ENCODE results near the gene DCAF4. TPM values are rescaled to one million over a fixed set of nuclear protein-coding genes. Genes with fewer than 3 reads are reported as not detected.

Gene DCAF4
- total and polyA plus RNA-seq, 2 of the 4 experiments (the other 2 are of a cell fraction), result 28.8 to 29.4 TPM

DNA sequence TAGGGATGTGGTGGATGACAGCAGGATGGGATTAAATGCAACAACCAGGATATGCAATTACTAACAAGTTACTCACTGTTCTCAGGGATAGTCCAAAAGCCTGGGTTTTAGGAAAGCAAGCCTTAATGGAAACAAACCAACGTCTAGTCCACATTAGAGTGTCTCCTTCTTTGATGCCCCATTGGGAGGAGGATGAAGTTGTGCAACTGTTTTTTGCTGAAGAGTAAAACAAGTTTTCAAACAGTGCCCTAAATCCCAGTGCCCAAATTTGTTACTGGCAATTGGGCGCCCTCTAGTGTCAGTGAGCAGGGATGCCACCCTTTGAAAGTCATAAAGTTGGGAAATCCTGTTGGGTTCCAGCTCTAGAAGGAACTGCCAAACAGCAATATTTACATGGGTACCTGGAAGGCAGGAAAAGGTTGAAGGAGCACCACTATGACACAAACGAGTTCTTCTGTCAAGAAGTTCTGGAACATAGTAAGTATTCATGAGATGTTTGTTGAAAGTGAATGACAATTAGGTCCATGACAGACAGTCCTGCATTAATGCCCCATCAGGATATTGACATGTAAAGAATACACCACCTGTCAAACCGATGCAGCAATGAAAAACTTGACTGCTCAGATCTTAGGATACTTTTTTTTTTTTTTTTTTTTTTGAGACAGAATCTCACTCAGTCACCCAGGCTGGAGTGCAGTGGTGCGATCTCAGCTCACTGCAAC lies 21.3 kb upstream of the DCAF4 start:
- no TSS peak for BruUV-seq (replicated peaks)
- 0 out of 2 replicates have a peak overlapping the region, but pooled peaks have one; percentile 5 for H3K23ac ChIP-seq (ENCODE audit: low read depth, low read length)
- H2AFZ ChIP-seq (replicated peaks; ENCODE audit: low read length, poor library complexity), result peak overlapping the region; percentile 10
- H3K9me3 ChIP-seq (ENCODE audit: control insufficient read depth, insufficient read depth, low read length), result no peaks in the 10 kb centered on the region
- peak overlapping the region; percentile 26; the same call in 1 of the 2 replicates for H3K18ac ChIP-seq (ENCODE audit: low read depth, low read length)
- intact Hi-C loops (cut with micrococcal nuclease), result loop anchor here (1.0 to 5.0 kb wide), 3 partner anchors 43 to 388 kb away; no protein-coding TSS in a partner anchor
- ChIA-PET POLR2A (ENCODE audit: unreplicated experiment) (no interaction called here), CTCF (interaction anchor here (0.7 to 3.7 kb wide), 6 partner anchors 8 to 390 kb away, joined by 3 to 60 read pairs (median 4); partner anchors contain the start of gene DPF3)
- H4K5ac ChIP-seq (ENCODE audit: low read depth, low read length), result peak overlapping the region; percentile 1; the same call in 1 of the 2 replicates
- peaks cover 18% of the 10 kb centered on the region for H3K4me1 ChIP-seq (ENCODE audit: control insufficient read depth, insufficient read depth, low read length)
- H3K4me2 ChIP-seq (ENCODE audit: low read depth, low read length), result no peak overlapping the region
- no peak overlapping the region for H3K27ac ChIP-seq (ENCODE audit: insufficient read depth, low read length)
- dilution Hi-C loops (cut with HindIII; ENCODE audit: low sequenced_read_pairs, unreplicated experiment), result no loop called here
- peak overlapping the region; percentile 59; the same call in 2 of the 3 replicates for H2BK15ac ChIP-seq (ENCODE audit: low read depth, low read length)
- H2BK5ac ChIP-seq (ENCODE audit: low read depth, low read length, poor library complexity, severe bottlenecking), result peak overlapping the region; percentile 37
- H2BK120ac ChIP-seq (ENCODE audit: low read depth, low read length), result peak overlapping the region; percentile 89
- H3K9me1 ChIP-seq (ENCODE audit: insufficient read depth, low read length), result peaks cover 11% of the 10 kb centered on the region; the same call in 1 of the 2 replicates
- peak overlapping the region in 1 of 2 experiments; percentile 82; a peak in 1 of 4 replicates for H4K8ac ChIP-seq (ENCODE audit: low read depth in 2 of 2, low read length in 2 of 2)
- TF ChIP-seq CEBPB (IDR thresholded peaks at IDR 0.05; ENCODE audit: low read depth, low read length), result peak; percentile 95
- peak; percentile 95 for TF ChIP-seq RAD21 (IDR thresholded peaks at IDR 0.05; ENCODE audit: low read length)
- peak; percentile 12; the same call in 1 of the 2 replicates for TF ChIP-seq MAFK (IDR thresholded peaks at IDR 0.05; ENCODE audit: low read depth, low read length)
- TF ChIP-seq SMC3 (IDR thresholded peaks at IDR 0.05; ENCODE audit: low read depth, low read length), result peak; percentile 94
- TF ChIP-seq MAZ (IDR thresholded peaks at IDR 0.05; ENCODE audit: borderline replicate concordance, low read depth, low read length), result peak; percentile 44; the same call in 1 of the 2 replicates
- TF ChIP-seq POLR2A (IDR thresholded peaks at IDR 0.05; ENCODE audit: low read depth, low read length), result no peak
- TF ChIP-seq MXI1 (IDR thresholded peaks at IDR 0.05; ENCODE audit: borderline replicate concordance, low read depth, low read length), result no peak
- TF ChIP-seq, protein P1, sequence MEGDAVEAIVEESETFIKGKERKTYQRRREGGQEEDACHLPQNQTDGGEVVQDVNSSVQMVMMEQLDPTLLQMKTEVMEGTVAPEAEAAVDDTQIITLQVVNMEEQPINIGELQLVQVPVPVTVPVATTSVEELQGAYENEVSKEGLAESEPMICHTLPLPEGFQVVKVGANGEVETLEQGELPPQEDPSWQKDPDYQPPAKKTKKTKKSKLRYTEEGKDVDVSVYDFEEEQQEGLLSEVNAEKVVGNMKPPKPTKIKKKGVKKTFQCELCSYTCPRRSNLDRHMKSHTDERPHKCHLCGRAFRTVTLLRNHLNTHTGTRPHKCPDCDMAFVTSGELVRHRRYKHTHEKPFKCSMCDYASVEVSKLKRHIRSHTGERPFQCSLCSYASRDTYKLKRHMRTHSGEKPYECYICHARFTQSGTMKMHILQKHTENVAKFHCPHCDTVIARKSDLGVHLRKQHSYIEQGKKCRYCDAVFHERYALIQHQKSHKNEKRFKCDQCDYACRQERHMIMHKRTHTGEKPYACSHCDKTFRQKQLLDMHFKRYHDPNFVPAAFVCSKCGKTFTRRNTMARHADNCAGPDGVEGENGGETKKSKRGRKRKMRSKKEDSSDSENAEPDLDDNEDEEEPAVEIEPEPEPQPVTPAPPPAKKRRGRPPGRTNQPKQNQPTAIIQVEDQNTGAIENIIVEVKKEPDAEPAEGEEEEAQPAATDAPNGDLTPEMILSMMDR (conservative IDR thresholded peaks at IDR 0.05; ENCODE audit: low read depth, low read length), result peak; percentile 95
- no peaks in the 10 kb centered on the region for H3K27me3 ChIP-seq (ENCODE audit: control insufficient read depth, insufficient read depth, low read length)
- peak; percentile 81 for DNase-seq
- peak overlapping the region; percentile 44 for H3K14ac ChIP-seq (replicated peaks; ENCODE audit: low read depth, low read length)
- H2BK20ac ChIP-seq (ENCODE audit: low read depth, low read length), result peak overlapping the region; percentile 94
- peak overlapping the region; percentile 82 for H4K91ac ChIP-seq (ENCODE audit: insufficient read depth, low read depth, low read length)
- ATAC-seq (ENCODE audit: low read depth), result peak; percentile 66
- H3K36me3 ChIP-seq (ENCODE audit: control insufficient read depth, insufficient read depth, low read length), result no peaks in the 10 kb centered on the region
- no peak overlapping the region for H2AK9ac ChIP-seq (replicated peaks; ENCODE audit: low read depth, low read length, poor library complexity)
- no peaks in the 10 kb centered on the region for H3K79me1 ChIP-seq (ENCODE audit: low read depth in 1 of 2, low read length in 2 of 2)
- H2AK5ac ChIP-seq (ENCODE audit: low read depth, low read length), result peak overlapping the region; percentile 81; the same call in 1 of the 2 replicates
- peak overlapping the region; percentile 78 for H3K4ac ChIP-seq (ENCODE audit: low read depth, low read length)
- no CpG with 5 or more reads among the region's 5 CpGs for WGBS, 2 experiments (ENCODE audit: extremely low coverage in 2 of 2, insufficient read length in 1 of 2)
- in situ Hi-C loops (cut with MboI; ENCODE audit: low sequenced_read_pairs), result loop anchor here (5.0 kb wide), 1 partner anchor 388 kb away; no protein-coding TSS in a partner anchor
- no peak overlapping the region for H3K9ac ChIP-seq (ENCODE audit: low read depth, low read length)
- no peak overlapping the region for H3K56ac ChIP-seq (ENCODE audit: extremely low read depth, insufficient read depth, low read length)
- H4K20me1 ChIP-seq (ENCODE audit: insufficient read depth, low read length), result no peaks in the 10 kb centered on the region
- no peak overlapping the region for H3K4me3 ChIP-seq (ENCODE audit: insufficient read depth, low read depth, low read length)

Measured in IMR-90 (cell line).